ENCODE results near the gene SUFU.

DNA sequence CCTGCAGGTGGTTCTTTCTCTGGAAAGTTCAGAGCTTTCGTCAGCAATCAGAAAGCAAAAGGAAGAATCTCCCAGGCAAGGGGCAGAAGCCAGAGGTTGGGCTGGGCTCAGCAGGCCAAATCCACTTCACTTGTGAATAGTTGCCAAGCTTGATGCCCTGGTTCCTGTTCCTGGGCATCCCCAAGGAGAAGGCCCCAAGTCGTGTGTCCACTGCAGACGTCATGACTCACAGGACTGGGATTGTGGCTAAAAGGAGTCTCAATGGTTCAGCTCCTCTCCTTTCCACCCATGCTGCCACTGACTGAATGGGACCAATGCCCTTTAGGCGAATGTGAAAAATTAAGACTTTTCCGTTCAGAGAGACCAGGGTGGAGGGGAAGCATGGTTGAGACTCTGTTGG is 101.9 kb downstream of the SUFU start:
- TF ChIP-seq L3MBTL2 (conservative IDR thresholded peaks at IDR 0.05) (no peak), SUZ12 (IDR thresholded peaks at IDR 0.05) (no peak), ARNT (IDR thresholded peaks at IDR 0.05) (no peak), SP1 (IDR thresholded peaks at IDR 0.05) (no peak), FOXA1 (IDR thresholded peaks at IDR 0.05) (no peak)
